Right lobe of liver (tissue), 6 donors: ENCODE data around the gene PHC3. TPM values are rescaled to one million over a fixed set of nuclear protein-coding genes. Genes with fewer than 3 reads are reported as not detected.

Experiments
- ATAC-seq, 4 donors: fragments of 200-7000 bp; cut with Tn5 transposase; one replicate each; pipeline ENCODE4 v1.9.1; 2020; ENCODE audit warnings: mild to moderate bottlenecking in 4 of 4, moderate library complexity in 4 of 4
- DNase-seq, 3 donors: peaks; one replicate each; pipeline ENCODE4 v3.0.0-alpha.2; 2020
- H3K27ac ChIP-seq, 3 donors: fragments of 200-600 bp; one replicate each; pipeline ENCODE4 v1.8.0; 2022
- H3K27me3 ChIP-seq, 2 donors: fragments of 200-600 bp; one replicate each; pipeline ENCODE4 v1.8.0; 2022
- H3K36me3 ChIP-seq, 4 donors: fragments of 200-600 bp; sonication (generic) in 1 of 4; one replicate each; pipeline versions ENCODE4 v1.5.1 to v1.8.0; 2017 to 2022; ENCODE audit warnings: control low read depth in 1 of 4
- H3K4me1 ChIP-seq, 4 donors: fragments of 200-600 bp; sonication (generic) in 1 of 4; one replicate each; pipeline versions ENCODE4 v1.5.1 to v1.8.0; 2017 to 2022; ENCODE audit warnings: control low read depth in 1 of 4
- H3K4me3 ChIP-seq, 3 donors: fragments of 200-600 bp; one replicate each; pipeline ENCODE4 v1.8.0; 2022
- H3K9me3 ChIP-seq, 4 donors: fragments of 200-600 bp; sonication (generic) in 1 of 4; one replicate each; pipeline versions ENCODE4 v1.5.1 to v1.8.0; 2017 to 2022; ENCODE audit warnings: control low read depth in 1 of 4
- CTCF ChIP-seq, 4 donors: fragments of 200-600 bp in 3 of 4; fragments of 450-650 bp in 1 of 4; IDR thresholded peaks; one replicate each; pipeline versions ENCODE4 v1.5.1 to v1.8.0; 2016 to 2022; ENCODE audit warnings: antibody characterized with exemption in 4 of 4, mild to moderate bottlenecking in 2 of 4
- POLR2A ChIP-seq: fragments of 450-650 bp; IDR thresholded peaks from one replicate; pipeline ENCODE4 v1.6.1; 2017; ENCODE audit warnings: antibody characterized with exemption, mild to moderate bottlenecking
- WGBS: methylation state at CpG from one replicate; pipeline ENCODE4 v1.1.6; 2018; ENCODE audit warnings: low coverage, low lambda C conversion rate; ENCODE audit not compliant: insufficient coverage; ENCODE audit errors: missing lambda C conversion rate; 5-methylcytosine and 5-hydroxymethylcytosine counted together
- intact Hi-C, 2 donors: fragments of 100-400 bp; cut with DNase I; formaldehyde crosslinking; loops; one replicate each; pipeline versions ENCODE4 v1.11.2 to v1.14.1; 2022
- total RNA-seq, 6 experiments: library from RNA; depleted of rRNA in 2 of 6; stranded (reverse); fragments of >200 nt in 2 of 6; fragmentation: NEBNext Ultra II Directional in 3 of 6; extraction: Animal tissue kit (Norgen Biotek cat#: 25700) in 3 of 6; gene quantifications; one replicate each; pipeline versions ENCODE4 v1.1.0 to v1.2.4, GENCODE V29; 2016 to 2023
- donor health status: DM: no; HTN: yes; CAD: no.
- donor health status: DM: no; HTN: no; CAD: no.
- donor health status: DM: no; HTN: no; CAD: no.
- donor health status: DM: no; HTN: yes; CAD: no.
- donor health status: DM: no; HTN: yes; CAD: no.

The PHC3 gene
- total RNA-seq, 6 experiments from 2014 or later, result 20.0 to 32.6 (median 23.5) TPM

DNA sequence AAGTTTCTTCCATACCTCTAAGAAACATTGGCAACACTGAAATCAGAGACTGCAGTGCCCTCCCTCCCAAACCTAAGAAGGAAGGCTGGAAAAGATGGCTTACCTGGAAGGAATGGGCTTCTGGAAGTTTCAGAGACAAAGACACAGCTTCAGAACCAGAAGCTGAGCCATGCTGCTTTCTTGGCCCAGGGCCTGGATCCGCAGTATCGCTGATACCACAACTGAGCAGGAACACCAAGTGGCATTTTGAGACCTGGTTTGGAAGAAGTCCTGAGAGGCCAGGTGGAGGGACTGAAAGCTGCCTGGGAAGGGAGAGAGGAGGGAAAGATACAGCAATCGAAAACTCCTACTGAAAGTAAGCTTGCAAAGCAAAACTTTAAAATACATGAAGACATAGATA is 124.0 kb downstream of the PHC3 start:
- ATAC-seq (no peak), DNase-seq (no peak)
- WGBS, result 83% methylated on average over 1 of the region's 3 CpGs
- no peaks in the 10 kb centered on the region for H3K27me3 ChIP-seq
- H3K4me3 ChIP-seq, result no peak overlapping the region
- intact Hi-C loops, result no loop called here
- H3K4me1 ChIP-seq, result no peaks in the 10 kb centered on the region
- H3K9me3 ChIP-seq, result no peaks in the 10 kb centered on the region
- no peak for TF ChIP-seq POLR2A
- no peak for TF ChIP-seq CTCF (IDR thresholded peaks at IDR 0.05)
- H3K27ac ChIP-seq, result no peak overlapping the region
- H3K36me3 ChIP-seq, result no peaks in the 10 kb centered on the region

DNA sequence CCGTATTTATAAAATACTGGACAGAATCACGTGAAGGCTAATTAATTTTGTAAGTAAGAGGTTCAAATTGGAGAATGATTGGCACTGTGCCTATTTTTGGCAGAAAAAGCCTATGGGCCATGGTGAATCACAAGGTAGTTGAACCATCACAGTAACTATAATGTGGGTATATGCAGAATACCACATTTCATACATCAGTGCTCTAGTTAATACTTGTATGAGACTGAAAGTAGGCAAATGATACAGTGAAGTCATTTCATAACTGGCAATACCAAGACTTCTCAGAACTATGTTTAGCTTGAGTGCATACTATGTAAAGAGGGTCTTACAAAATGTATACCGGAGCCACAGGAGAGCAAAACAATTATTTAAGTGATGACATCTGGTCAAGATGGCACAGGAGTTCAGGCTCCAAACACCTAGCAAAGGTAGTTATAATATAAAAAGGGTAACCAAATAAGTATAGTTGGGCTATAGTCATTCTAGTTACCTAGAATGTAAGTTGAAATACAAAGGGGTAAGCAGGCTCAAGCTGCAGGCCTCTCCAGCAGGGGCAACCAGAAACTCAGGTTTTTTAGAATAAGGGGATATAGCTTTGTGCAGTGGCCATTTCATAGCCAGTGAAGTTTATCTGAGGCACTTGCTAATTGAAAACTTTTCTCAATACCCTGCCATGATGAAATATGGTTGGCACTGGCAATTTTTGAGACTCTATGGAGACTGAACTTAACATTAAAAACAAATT is 124.7 kb downstream of the PHC3 start:
- TF ChIP-seq CTCF (IDR thresholded peaks at IDR 0.05) (no peak), POLR2A (no peak)
- ATAC-seq, result no peak

GRCh38 chr3:170055209-170055608 is 126.3 kb downstream of the PHC3 start:
- no peak overlapping the region for H3K4me3 ChIP-seq
- intact Hi-C loops, result no loop called here
- DNase-seq (no peak), ATAC-seq (no peak)
- no peak overlapping the region for H3K27ac ChIP-seq
- WGBS, result 68% methylated on average over 5 of the region's 5 CpGs
- no peaks in the 10 kb centered on the region for H3K9me3 ChIP-seq
- no peaks in the 10 kb centered on the region for H3K4me1 ChIP-seq
- no peaks in the 10 kb centered on the region for H3K27me3 ChIP-seq
- no peaks in the 10 kb centered on the region for H3K36me3 ChIP-seq
- no peak for TF ChIP-seq CTCF (IDR thresholded peaks at IDR 0.05)
- no peak for TF ChIP-seq POLR2A

More for the DNA sequence above, 124.7 kb downstream of the PHC3 start:
- Histone ChIP-seq H3K9me3 (no peaks in the 10 kb centered on the region), H3K4me1 (no peaks in the 10 kb centered on the region), H3K36me3 (no peaks in the 10 kb centered on the region), H3K27ac (no peak overlapping the region), H3K27me3 (no peaks in the 10 kb centered on the region), H3K4me3 (no peak overlapping the region)
- intact Hi-C loops, result no loop called here
- no peak for DNase-seq
- WGBS, result 65% methylated on average over 3 of the region's 3 CpGs

- Histone ChIP-seq H3K27ac (no peak overlapping the region), H3K9me3 (no peaks in the 10 kb centered on the region), H3K36me3 (no peaks in the 10 kb centered on the region), H3K4me1 (no peaks in the 10 kb centered on the region), H3K4me3 (no peak overlapping the region), H3K27me3 (no peaks in the 10 kb centered on the region)
- intact Hi-C loops, result no loop called here
- DNase-seq (no peak), ATAC-seq (peak in 1 of 4 donors; percentile 48)
- TF ChIP-seq CTCF (IDR thresholded peaks at IDR 0.05) (peak; percentile 23 to 34 (median 28)), POLR2A (no peak)
- WGBS, result 78% methylated on average over 1 of the region's 1 CpG
Observed at GRCh38 chr3:170054204-170054603, 127.3 kb downstream of the PHC3 start.
